Measurements from ENCODE around the gene ARMH1. TPM values are rescaled to one million over a fixed set of nuclear protein-coding genes. Genes with fewer than 3 reads are reported as not detected.
"Not testable (repeated sequence)": the region's sequence is repeated elsewhere in the genome, so short reads cannot be mapped to it uniquely, and the experiment has no call there.

ARMH1 gene
- total RNA-seq, 1 donor from 2014 or later, result 0.52 TPM

DNA sequence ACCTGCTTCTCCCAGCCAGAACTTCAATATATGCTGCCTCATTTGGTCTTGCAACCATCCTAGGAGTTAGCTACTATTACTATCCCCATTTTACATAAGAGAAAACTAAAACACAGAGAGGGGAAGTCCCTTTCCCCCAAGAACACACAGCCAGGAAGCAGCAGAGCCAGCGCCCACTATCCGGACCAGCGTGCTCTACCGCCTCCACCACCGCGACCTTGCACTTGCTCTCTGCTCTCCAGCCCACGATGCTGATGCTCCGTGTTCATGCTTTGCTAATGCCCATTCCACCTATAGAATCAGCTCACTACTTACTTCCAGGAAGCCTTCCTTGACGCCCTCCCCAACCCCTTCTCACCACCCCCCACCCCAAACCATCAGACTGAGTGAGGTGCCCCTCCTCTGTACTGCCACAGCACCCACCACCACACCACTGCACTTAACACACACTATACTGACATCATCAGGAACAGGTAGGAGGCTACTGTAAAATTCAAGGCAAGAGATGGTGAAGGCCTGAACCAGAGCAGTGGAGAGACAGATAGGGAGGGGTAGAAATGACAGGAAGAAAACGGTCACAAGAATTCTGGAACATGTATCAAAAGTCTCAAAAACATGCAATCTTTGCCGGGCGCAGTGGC lies 9.7 kb upstream of the ARMH1 start:
- Histone ChIP-seq H3K4me3 (ENCODE audit: low read length in 3 of 3) (no peak overlapping the region), H3K27me3 (ENCODE audit: control insufficient read depth in 3 of 3, insufficient read depth in 3 of 3, low read length in 3 of 3) (no peaks in the 10 kb centered on the region), H3K27ac (ENCODE audit: low read depth, low read length) (no peak overlapping the region), H3K36me3 (ENCODE audit: control insufficient read depth in 3 of 3, insufficient read depth in 3 of 3, low read length in 3 of 3) (no peaks in the 10 kb centered on the region), H3K9ac (ENCODE audit: low read depth in 1 of 3, low read length in 3 of 3) (no peak overlapping the region), H3K9me3 (ENCODE audit: control insufficient read depth in 3 of 3, low read length in 3 of 3) (no peaks in the 10 kb centered on the region), H3K4me1 (ENCODE audit: control insufficient read depth in 3 of 3, insufficient read depth in 3 of 3, low read length in 3 of 3) (peaks cover 0 to 5% (median 4%) of the 10 kb centered on the region in 3 donors)

DNA sequence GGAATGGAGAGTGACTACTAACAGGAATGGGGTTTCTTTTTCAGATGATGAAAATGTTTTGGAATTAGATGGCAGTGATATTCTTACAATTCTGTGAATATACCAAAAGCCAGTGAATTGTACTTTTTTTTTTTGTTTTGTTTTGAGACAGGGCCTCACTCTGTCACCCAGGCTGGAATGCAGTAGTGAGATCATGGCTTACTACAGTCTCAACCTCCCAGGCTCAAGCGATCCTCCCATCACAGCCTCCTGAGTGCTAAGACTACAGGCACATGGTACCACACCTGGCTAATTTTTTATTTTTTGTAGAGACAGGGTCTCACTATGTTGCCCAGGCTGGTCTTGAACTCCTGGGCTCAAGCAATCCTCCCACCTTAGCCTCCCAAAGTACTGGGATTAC lies 7.8 kb upstream of the ARMH1 start:
- H3K4me3 ChIP-seq (ENCODE audit: low read length in 3 of 3); H3K36me3 ChIP-seq (ENCODE audit: control insufficient read depth in 3 of 3, insufficient read depth in 3 of 3, low read length in 3 of 3); H3K27ac ChIP-seq (ENCODE audit: low read depth, low read length); H3K9ac ChIP-seq (ENCODE audit: low read depth in 1 of 3, low read length in 3 of 3); H3K9me3 ChIP-seq (ENCODE audit: control insufficient read depth in 3 of 3, low read length in 3 of 3); H3K4me1 ChIP-seq (ENCODE audit: control insufficient read depth in 3 of 3, insufficient read depth in 3 of 3, low read length in 3 of 3); H3K27me3 ChIP-seq (ENCODE audit: control insufficient read depth in 3 of 3, insufficient read depth in 3 of 3, low read length in 3 of 3): not testable (repeated sequence)

DNA sequence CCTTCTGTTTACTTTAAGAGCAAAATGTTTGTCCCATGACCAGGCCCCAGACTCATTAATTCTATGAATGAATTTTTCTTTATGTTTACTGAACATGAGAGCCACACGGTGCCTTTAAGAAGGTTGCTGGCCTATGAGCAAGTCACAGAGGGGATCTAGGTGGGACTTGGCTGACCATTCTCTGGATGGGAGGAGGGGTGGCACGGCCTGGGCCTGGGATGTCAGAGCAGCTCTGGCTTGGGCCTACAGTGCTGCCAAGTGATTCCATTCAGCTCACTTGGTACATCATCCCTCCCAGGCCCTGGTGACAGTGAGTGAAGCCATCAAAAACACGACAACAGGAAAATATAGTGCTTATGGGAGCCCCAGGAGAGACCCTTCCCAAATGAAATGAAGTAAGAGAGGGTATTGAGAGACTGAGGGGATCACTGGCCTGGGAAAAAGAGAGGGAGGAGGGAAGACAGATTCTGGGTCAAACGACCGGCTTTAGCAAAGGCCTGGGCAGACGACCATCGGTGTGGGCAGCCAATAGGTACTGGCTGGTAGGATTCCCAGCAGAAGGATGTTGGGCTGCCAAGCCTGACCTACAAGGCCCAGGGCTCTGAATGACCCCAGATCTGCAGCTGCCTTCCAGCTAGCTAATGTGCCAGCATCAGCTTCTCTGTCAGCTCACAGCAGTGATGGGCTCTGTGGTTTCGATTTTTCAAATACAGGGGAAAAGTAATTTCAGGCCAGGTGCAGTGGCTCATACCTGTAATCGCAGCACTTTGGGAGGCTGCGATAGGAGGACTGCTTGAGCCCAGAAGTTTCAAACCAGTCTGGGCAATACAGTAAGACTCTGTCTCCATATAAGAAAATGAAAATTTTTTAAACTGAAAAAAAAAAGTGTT lies 3.5 kb upstream of the ARMH1 start:
- H3K27ac ChIP-seq (ENCODE audit: low read depth, low read length), result no peak overlapping the region

DNA sequence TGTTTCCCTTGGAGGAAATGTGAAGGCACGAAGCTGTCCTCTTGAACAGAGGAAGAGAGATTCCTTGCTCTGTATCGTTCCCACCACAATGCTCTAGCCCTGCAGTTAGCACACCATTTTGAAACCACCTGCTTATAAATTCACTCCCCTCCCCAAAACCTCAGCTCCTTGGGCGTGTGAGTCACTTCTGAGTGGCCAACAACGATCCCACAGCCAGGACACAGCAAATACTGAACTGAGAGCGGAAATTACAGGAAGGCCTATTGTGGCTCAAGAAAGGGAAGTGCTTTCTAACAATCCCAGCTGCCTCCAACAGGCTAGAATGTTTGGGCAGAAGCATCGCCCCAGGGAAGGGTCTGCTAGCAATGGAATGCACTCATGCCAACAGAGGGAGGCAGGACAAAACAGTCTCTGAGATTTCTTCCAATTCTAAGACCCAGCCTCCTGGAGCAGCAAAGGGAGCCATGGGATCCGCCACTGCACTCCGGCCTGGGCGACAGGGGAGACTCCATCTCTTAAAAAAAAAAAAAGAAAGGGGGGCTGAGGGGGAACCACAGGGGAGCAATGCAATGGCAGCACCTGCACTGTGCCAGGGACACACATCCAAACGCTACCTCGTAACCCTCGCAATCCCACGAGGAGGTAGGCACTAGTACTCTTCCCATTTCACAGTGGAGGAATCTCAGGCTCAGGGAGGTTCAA lies 2.1 kb upstream of the ARMH1 start:
- H3K4me1 ChIP-seq (ENCODE audit: control insufficient read depth in 3 of 3, insufficient read depth in 3 of 3, low read length in 3 of 3), result peaks cover 27 to 48% (median 33%) of the 10 kb centered on the region in 3 donors
- H3K9me3 ChIP-seq (ENCODE audit: control insufficient read depth in 3 of 3, low read length in 3 of 3), result no peaks in the 10 kb centered on the region
- peak overlapping the region in 1 of 3 donors; percentile 94 for H3K4me3 ChIP-seq (ENCODE audit: low read length in 3 of 3)
- H3K9ac ChIP-seq (ENCODE audit: low read depth in 1 of 3, low read length in 3 of 3), result peak overlapping the region in 1 of 3 donors; percentile 21
- peak overlapping the region; percentile 97 for H3K27ac ChIP-seq (ENCODE audit: low read depth, low read length)
- H3K27me3 ChIP-seq (ENCODE audit: control insufficient read depth in 3 of 3, insufficient read depth in 3 of 3, low read length in 3 of 3), result no peaks in the 10 kb centered on the region
- H3K36me3 ChIP-seq (ENCODE audit: control insufficient read depth in 3 of 3, insufficient read depth in 3 of 3, low read length in 3 of 3), result no peaks in the 10 kb centered on the region

More for the DNA sequence above, 3.5 kb upstream of the ARMH1 start:
- Histone ChIP-seq H3K36me3 (ENCODE audit: control insufficient read depth in 3 of 3, insufficient read depth in 3 of 3, low read length in 3 of 3) (no peaks in the 10 kb centered on the region), H3K9ac (ENCODE audit: low read depth in 1 of 3, low read length in 3 of 3) (no peak overlapping the region), H3K4me3 (ENCODE audit: low read length in 3 of 3) (no peak overlapping the region), H3K27me3 (ENCODE audit: control insufficient read depth in 3 of 3, insufficient read depth in 3 of 3, low read length in 3 of 3) (no peaks in the 10 kb centered on the region), H3K4me1 (ENCODE audit: control insufficient read depth in 3 of 3, insufficient read depth in 3 of 3, low read length in 3 of 3) (peaks cover 23 to 34% (median 26%) of the 10 kb centered on the region in 3 donors), H3K9me3 (ENCODE audit: control insufficient read depth in 3 of 3, low read length in 3 of 3) (no peaks in the 10 kb centered on the region)

DNA sequence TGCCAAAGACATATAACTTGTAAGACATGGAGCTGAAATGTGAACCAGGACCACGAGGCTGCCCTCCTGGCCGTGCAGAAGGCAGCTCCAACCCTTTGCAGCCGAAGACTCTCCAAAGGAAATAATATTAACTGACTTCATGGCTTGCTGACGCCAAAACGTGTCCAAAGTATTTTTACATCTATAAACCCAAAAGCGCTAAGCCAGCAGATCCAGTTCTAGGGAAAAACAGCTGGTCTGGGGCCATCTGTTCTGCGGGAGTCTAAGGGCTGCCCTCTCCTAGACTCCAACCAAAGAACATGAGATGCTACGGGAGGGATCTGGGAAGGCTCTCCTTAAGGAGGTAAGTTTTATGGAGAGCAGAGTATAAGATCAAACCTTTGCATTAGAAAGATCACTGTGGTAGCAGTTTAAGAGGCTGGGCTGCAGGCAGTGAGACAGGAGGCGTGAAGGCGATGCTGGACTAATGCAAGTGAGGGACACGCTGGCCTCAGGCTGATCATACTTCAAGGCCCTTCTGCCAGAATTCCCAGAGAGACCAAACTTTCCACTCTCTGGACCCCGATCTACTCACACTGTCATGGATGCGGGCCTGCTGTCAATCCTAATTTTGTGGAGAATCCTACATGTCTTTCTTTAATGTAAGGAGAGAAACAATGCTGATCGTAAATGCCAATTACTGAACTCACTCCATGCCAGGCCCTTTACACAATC lies 1.4 kb upstream of the ARMH1 start:
- Histone ChIP-seq H3K9me3 (ENCODE audit: control insufficient read depth in 3 of 3, low read length in 3 of 3) (no peaks in the 10 kb centered on the region), H3K27ac (ENCODE audit: low read depth, low read length) (peak overlapping the region; percentile 97), H3K27me3 (ENCODE audit: control insufficient read depth in 3 of 3, insufficient read depth in 3 of 3, low read length in 3 of 3) (no peaks in the 10 kb centered on the region), H3K36me3 (ENCODE audit: control insufficient read depth in 3 of 3, insufficient read depth in 3 of 3, low read length in 3 of 3) (no peaks in the 10 kb centered on the region), H3K9ac (ENCODE audit: low read depth in 1 of 3, low read length in 3 of 3) (peak overlapping the region; percentile 76 to 94 (median 93)), H3K4me3 (ENCODE audit: low read length in 3 of 3) (peak overlapping the region; percentile 82 to 94 (median 93)), H3K4me1 (ENCODE audit: control insufficient read depth in 3 of 3, insufficient read depth in 3 of 3, low read length in 3 of 3) (peaks cover 28 to 55% (median 36%) of the 10 kb centered on the region in 3 donors)

DNA sequence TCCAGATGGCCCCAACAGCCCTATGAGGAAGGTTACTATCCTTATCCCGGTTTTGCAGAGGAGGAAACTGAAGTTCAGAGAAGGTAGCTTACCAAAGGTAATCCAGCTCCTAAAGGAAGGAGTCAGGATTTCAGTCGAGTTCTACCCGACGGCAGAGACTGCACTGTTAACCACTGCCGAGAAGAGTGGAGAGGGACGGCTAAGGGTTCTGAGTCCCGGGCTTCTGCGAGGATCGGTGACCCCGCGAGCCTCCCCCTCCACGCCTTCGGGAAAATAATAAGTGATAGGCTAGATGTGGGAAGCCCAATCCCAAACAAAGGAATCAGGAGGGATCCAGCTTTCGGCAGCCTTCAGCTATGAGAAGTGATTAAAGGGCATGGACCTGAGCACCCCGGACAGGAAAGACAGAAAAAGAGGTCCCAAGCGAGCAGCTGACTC lies 820 bp upstream of the ARMH1 start:
- no peaks in the 10 kb centered on the region for H3K27me3 ChIP-seq (ENCODE audit: control insufficient read depth in 3 of 3, insufficient read depth in 3 of 3, low read length in 3 of 3)
- peak overlapping the region; percentile 82 to 94 (median 93) for H3K4me3 ChIP-seq (ENCODE audit: low read length in 3 of 3)
- H3K9ac ChIP-seq (ENCODE audit: low read depth in 1 of 3, low read length in 3 of 3), result peak overlapping the region; percentile 76 to 94 (median 93)
- H3K9me3 ChIP-seq (ENCODE audit: control insufficient read depth in 3 of 3, low read length in 3 of 3), result no peaks in the 10 kb centered on the region
- peak overlapping the region; percentile 97 for H3K27ac ChIP-seq (ENCODE audit: low read depth, low read length)
- H3K4me1 ChIP-seq (ENCODE audit: control insufficient read depth in 3 of 3, insufficient read depth in 3 of 3, low read length in 3 of 3), result peaks cover 28 to 60% (median 36%) of the 10 kb centered on the region in 3 donors
- no peaks in the 10 kb centered on the region for H3K36me3 ChIP-seq (ENCODE audit: control insufficient read depth in 3 of 3, insufficient read depth in 3 of 3, low read length in 3 of 3)

DNA sequence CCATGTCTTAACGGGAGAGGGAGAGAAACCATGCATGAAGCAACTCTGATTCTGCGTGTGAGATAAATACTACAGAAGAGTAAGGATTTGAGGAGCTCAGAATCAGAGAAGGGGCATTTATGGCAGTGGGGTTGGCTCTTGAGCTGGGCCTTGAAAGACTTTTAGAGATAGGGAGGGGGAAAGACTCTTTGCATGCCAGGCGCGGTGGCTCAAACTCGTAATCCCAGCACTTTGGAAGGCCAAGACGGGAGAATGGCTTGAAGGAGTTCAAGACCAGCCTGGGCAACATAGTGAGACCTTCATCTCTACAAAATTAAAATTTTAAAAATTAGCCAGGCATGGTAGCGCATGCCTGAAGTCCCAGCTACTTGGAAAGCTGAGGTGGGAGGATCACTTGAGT lies 672 bp downstream of the ARMH1 start:
- H3K27me3 ChIP-seq (ENCODE audit: control insufficient read depth in 3 of 3, insufficient read depth in 3 of 3, low read length in 3 of 3), result no peaks in the 10 kb centered on the region
- H3K27ac ChIP-seq (ENCODE audit: low read depth, low read length), result peak overlapping the region; percentile 97
- H3K36me3 ChIP-seq (ENCODE audit: control insufficient read depth in 3 of 3, insufficient read depth in 3 of 3, low read length in 3 of 3), result no peaks in the 10 kb centered on the region
- H3K4me1 ChIP-seq (ENCODE audit: control insufficient read depth in 3 of 3, insufficient read depth in 3 of 3, low read length in 3 of 3), result peaks cover 28 to 62% (median 36%) of the 10 kb centered on the region in 3 donors
- H3K9me3 ChIP-seq (ENCODE audit: control insufficient read depth in 3 of 3, low read length in 3 of 3), result no peaks in the 10 kb centered on the region
- H3K4me3 ChIP-seq (ENCODE audit: low read length in 3 of 3), result peak overlapping the region; percentile 82 to 94 (median 93)
- peak overlapping the region in 1 of 3 donors; percentile 82 for H3K9ac ChIP-seq (ENCODE audit: low read depth in 1 of 3, low read length in 3 of 3)

DNA sequence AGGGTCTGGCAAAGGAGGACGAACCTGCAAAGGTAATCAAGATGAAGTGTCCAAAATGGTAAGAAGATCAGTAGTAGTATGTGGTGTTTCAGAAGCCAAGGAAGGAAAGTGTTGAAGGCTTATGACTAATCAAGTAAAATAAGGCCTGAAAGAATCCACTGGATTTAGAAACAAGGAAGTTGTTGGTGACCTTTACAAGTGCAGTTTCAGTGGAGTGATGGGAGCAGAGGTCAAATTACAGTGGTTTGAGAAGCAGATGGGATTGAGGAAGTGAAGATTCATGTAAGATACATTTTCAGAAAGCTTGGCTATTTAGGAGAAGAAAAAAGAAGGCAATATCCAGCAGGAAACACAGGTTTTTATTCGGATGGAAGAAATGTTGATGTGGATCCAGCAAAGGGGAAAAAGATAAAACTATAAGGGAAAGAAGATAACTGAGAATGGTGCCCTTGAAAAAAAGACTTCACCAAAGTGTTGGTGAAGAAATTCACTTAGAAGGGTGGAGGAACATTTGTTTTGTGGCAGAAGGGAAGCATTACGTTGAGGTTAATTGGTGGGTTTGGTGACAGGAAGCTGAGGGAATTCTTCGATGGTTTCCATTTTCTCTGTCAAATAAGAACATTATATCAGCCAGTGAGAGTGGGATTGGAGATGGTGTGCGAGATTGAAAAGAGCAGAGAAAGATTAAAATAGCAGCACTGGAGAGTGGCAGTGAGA lies 2.1 kb downstream of the ARMH1 start:
- H3K4me3 ChIP-seq (ENCODE audit: low read length in 3 of 3), result no peak overlapping the region
- no peaks in the 10 kb centered on the region for H3K36me3 ChIP-seq (ENCODE audit: control insufficient read depth in 3 of 3, insufficient read depth in 3 of 3, low read length in 3 of 3)
- H3K9me3 ChIP-seq (ENCODE audit: control insufficient read depth in 3 of 3, low read length in 3 of 3), result no peaks in the 10 kb centered on the region
- no peaks in the 10 kb centered on the region for H3K27me3 ChIP-seq (ENCODE audit: control insufficient read depth in 3 of 3, insufficient read depth in 3 of 3, low read length in 3 of 3)
- no peak overlapping the region for H3K9ac ChIP-seq (ENCODE audit: low read depth in 1 of 3, low read length in 3 of 3)
- H3K4me1 ChIP-seq (ENCODE audit: control insufficient read depth in 3 of 3, insufficient read depth in 3 of 3, low read length in 3 of 3), result peaks cover 28 to 59% (median 36%) of the 10 kb centered on the region in 3 donors
- peak overlapping the region; percentile 59 for H3K27ac ChIP-seq (ENCODE audit: low read depth, low read length)

DNA sequence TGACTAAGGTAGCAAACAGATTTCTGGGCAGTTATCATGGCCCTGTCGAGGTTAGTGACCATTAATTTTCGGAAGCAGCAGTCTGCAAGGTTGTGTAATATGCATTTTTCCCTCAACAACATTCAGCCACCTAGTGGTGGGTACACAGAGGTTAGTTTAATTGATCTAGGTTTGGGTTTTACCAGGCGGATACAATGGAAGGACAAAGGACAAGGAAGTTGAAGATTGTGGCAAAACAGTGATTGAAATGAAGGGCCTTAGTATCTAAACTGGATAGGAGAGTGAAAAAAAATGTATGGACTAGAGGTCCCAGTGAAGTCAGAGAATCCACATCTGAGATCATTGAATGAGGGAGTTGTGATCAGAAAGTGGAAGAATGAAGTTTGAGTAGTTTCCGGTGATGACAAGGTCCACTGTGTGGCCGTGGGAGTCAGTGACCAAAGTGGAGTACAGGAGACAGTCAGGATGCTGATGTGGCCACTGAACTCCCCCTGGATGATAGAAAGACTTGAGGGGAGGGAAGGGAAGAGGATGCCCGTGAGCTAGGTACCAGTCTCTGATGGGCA lies 2.8 kb downstream of the ARMH1 start:
- H3K9me3 ChIP-seq (ENCODE audit: control insufficient read depth in 3 of 3, low read length in 3 of 3), result no peaks in the 10 kb centered on the region
- H3K4me3 ChIP-seq (ENCODE audit: low read length in 3 of 3), result no peak overlapping the region
- no peaks in the 10 kb centered on the region for H3K36me3 ChIP-seq (ENCODE audit: control insufficient read depth in 3 of 3, insufficient read depth in 3 of 3, low read length in 3 of 3)
- no peak overlapping the region for H3K9ac ChIP-seq (ENCODE audit: low read depth in 1 of 3, low read length in 3 of 3)
- H3K27ac ChIP-seq (ENCODE audit: low read depth, low read length), result peak overlapping the region; percentile 32
- H3K4me1 ChIP-seq (ENCODE audit: control insufficient read depth in 3 of 3, insufficient read depth in 3 of 3, low read length in 3 of 3), result peaks cover 28 to 54% (median 34%) of the 10 kb centered on the region in 3 donors
- no peaks in the 10 kb centered on the region for H3K27me3 ChIP-seq (ENCODE audit: control insufficient read depth in 3 of 3, insufficient read depth in 3 of 3, low read length in 3 of 3)

All from skeletal muscle tissue (tissue), 4 donors.